LNCaP clone FGC (cell line): ENCODE results near the gene AADAC.
"Not testable (repeated sequence)": the region's sequence is repeated elsewhere in the genome, so short reads cannot be mapped to it uniquely, and the experiment has no call there.

Experiments
- DNase-seq: peaks from one replicate; pipeline ENCODE4 v3.0.0-alpha.2; 2011; ENCODE audit warnings: low read depth
- H3K4me3 ChIP-seq: 2 replicates; pipeline ENCODE4 v1.5.1; 2011; ENCODE audit warnings: mild to moderate bottlenecking, low read depth, low read length, control low read depth
- TF ChIP-seq, protein P1 (sequence below): IDR thresholded peaks from 2 replicates; pipeline ENCODE4 v1.5.1; 2012; ENCODE audit warnings: mild to moderate bottlenecking; ENCODE audit not compliant: control insufficient read depth, insufficient read depth; ENCODE audit errors: extremely low read depth

Gene AADAC

DNA sequence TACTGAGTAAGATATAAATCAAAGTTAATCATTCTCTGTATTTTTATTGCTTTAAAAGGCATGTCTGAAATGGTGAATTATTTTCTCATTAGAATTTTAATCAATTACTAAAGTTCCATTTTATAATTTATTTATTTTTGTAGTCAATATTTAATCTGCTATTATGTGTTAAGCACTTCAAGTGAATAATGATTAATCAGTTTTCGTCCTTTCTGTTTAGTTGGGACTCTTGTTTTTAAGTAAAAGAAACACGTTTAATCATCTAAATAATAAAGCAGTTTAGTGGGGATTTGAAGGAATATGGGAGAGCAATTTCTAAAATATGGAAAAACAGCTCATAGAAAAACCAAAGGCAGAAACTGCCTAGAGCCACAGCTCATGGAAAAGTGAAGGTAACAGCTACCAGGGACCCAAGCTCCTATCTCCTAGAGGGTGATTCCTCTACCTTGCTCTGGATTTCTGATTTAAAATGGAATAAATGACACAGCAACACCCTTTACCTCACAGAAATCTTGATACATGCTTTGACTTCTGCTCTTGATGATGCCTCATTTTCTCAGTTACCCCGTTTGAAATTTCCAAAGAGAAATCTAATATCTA is 31.5 kb downstream of the AADAC start:
- no peak for DNase-seq
- TF ChIP-seq, protein P1, sequence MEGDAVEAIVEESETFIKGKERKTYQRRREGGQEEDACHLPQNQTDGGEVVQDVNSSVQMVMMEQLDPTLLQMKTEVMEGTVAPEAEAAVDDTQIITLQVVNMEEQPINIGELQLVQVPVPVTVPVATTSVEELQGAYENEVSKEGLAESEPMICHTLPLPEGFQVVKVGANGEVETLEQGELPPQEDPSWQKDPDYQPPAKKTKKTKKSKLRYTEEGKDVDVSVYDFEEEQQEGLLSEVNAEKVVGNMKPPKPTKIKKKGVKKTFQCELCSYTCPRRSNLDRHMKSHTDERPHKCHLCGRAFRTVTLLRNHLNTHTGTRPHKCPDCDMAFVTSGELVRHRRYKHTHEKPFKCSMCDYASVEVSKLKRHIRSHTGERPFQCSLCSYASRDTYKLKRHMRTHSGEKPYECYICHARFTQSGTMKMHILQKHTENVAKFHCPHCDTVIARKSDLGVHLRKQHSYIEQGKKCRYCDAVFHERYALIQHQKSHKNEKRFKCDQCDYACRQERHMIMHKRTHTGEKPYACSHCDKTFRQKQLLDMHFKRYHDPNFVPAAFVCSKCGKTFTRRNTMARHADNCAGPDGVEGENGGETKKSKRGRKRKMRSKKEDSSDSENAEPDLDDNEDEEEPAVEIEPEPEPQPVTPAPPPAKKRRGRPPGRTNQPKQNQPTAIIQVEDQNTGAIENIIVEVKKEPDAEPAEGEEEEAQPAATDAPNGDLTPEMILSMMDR: no peak
- no peak overlapping the region for H3K4me3 ChIP-seq

DNA sequence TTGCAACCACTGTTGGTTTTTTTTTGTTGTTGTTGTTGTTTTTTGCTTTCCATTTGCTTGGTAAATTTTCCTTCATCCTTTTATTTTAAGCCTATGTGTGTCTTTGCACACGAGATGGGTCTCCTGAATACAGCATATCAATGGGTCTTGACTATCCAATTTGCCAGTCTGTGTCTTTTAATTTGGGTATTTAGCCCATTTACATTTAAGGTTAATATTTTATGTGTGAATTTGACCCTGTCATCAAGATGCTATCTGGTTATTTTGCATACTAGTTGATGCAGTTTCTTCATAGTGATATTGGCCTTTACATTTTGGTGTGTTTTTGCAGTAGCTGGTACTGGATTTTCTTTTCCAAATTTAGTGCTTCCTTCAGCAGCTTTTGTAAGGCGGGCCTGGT is 36.1 kb downstream of the AADAC start:
- DNase-seq, H3K4me3 ChIP-seq: not testable (repeated sequence)

DNA sequence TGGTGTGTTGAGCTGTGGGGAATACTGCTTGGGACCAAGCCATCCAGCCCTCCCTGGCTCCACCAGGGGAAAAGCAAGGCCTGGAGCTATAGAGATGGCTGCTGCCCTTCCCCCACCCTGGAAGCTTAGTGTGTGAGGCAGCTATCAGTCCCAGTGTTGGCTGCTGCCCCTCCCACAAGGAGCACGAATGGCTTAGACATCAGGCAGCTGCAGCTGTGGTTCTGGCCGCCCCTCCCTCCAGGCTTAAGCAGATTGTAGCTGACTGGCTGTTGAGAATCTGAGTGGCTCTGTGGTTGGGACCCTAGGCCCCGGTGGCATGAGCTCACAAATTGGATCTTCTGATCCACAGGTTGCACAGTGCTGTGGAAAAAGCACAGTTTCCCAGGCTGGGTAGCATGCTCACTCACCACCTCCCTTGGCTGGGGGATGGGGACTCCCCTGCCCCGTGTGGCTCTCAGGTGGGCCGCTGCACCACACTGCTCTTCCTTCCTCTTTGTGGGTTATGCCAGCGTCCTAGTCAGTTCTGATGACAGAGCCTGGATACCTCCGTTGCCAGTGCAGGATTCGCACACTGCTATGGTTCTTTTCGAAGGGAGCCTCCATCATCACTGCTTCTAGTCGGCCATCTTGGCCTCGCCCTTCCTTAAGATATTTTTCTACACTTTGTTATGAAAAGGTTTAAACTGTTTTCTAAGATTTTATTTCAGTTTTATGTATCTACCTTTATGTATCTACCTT is 38.3 kb downstream of the AADAC start:
- no peak overlapping the region for H3K4me3 ChIP-seq
- TF ChIP-seq, protein P1: no peak
- no peak for DNase-seq

DNA sequence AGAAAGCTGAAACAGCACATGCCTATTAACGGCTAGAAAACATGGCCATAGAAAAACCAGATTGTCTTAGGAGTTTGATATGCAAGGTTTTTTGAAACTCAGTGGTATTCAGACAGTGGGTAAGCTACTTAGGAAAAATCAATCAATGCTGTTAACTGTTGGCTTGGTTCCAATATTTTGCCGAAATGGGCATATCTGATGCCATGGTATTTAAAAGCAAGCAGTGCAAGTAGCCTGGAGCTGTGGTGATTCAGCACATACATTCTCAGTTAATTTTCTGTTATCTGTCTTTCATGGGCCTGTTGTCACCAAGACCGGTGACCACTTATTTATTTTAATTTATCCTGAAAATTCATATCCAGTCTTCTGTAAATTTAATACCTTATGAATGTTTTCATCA is 42.2 kb downstream of the AADAC start:
- no peak overlapping the region for H3K4me3 ChIP-seq
- TF ChIP-seq, protein P1: no peak
- DNase-seq: no peak

DNA sequence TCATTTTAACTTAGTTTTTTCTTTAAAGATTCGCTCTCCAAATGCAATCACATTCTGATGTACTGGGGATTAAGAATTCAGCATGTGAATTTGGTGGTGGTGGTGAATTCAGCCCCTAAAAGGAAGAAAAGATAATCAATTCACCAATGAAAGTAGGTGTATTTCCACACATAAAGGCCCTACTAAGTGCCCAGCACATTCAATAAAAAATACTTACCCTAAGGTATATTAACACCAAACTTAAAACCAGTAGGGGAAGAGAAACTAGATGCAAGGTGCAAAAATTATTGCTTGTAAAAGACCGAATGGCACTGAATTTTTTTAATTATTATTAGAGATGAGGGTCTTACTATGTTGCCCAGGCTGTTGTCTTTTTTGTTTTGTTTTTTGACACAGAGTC is 42.7 kb downstream of the AADAC start:
- H3K4me3 ChIP-seq: no peak overlapping the region
- DNase-seq: no peak
- TF ChIP-seq, protein P1: no peak

DNA sequence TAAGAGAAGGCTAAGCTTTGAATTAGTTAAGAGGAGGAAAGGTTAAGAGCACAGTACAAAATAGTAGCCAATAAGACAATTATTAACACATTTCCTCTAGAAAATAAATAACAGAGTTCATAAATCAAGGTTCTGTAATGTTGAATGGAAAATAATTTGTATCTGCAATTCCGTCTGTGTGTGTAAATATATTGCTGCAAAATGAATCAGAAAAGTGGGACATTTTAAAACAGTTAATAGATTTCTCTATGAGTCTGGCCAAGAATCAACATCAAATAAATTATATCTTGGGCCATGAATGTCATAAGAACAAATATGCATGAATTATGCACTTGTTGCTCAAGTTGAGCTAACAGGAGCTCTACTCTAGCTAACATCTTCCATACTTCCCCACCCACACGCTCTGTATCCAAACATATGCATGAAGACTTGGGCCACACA is 45.3 kb downstream of the AADAC start:
- no peak for DNase-seq
- H3K4me3 ChIP-seq: no peak overlapping the region
- TF ChIP-seq, protein P1: no peak

DNA sequence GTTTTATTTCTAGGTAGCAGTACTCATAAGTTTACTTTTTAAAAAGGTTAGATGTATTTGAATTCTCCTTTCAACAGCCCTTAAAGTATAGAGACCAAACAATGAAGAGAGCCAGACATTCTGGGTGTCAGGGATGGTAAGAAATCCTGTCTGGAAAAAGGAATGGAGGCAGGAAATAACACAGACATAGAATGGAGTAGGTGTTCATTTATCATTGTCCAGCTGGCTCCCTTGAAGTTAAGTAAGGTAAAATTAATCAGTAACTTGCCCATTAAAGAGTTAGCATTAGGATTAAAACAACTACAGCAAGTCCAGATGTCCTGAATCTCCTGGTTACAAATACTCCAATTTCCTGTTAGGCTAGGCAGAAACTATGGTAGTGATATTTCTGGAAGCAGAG is 46.0 kb downstream of the AADAC start:
- no peak overlapping the region for H3K4me3 ChIP-seq
- no peak for DNase-seq
- TF ChIP-seq, protein P1: no peak
